Astrocyte (in vitro differentiated cells and primary cell): ENCODE results near the gene DUOXA1. TPM values are rescaled to one million over a fixed set of nuclear protein-coding genes. Genes with fewer than 3 reads are reported as not detected.
A peak's percentile ranks its signal among the peaks of the same experiment; 100 is the strongest.

Source experiments
- DNase-seq: peaks from one replicate; pipeline ENCODE4 v3.0.0-alpha.2; 2010; ENCODE audit warnings: low read depth
- FAIRE-seq: peaks from 2 replicates; lab custom pipeline; 2011; peaks lifted over from hg19 to GRCh38; lab: Jason Lieb, UNC
- H2AFZ ChIP-seq: 2 replicates; pipeline ENCODE4 v1.6.0; 2012; ENCODE audit warnings: low read depth, low read length, inconsistent platforms
- H3K27ac ChIP-seq: 2 replicates; pipeline ENCODE4 v1.5.1; 2011; ENCODE audit warnings: low read depth, low read length, inconsistent platforms
- H3K27me3 ChIP-seq: 2 replicates; pipeline ENCODE4 v1.6.0; 2011; ENCODE audit warnings: low read length, inconsistent platforms; ENCODE audit not compliant: insufficient read depth
- H3K36me3 ChIP-seq: 2 replicates; pipeline ENCODE4 v1.5.1; 2011; ENCODE audit warnings: low read length, inconsistent platforms; ENCODE audit not compliant: insufficient read depth
- H3K4me1 ChIP-seq: 2 replicates; pipeline ENCODE4 v1.5.1; 2011; ENCODE audit warnings: low read length, inconsistent platforms; ENCODE audit not compliant: insufficient read depth
- H3K4me2 ChIP-seq: 2 replicates; pipeline ENCODE4 v1.6.0; 2012; ENCODE audit warnings: low read length, inconsistent platforms
- H3K4me3 ChIP-seq: 2 replicates; pipeline ENCODE4 v1.5.1; 2011; ENCODE audit warnings: low read depth, mild to moderate bottlenecking, low read length, inconsistent platforms; ENCODE audit not compliant: insufficient read depth
- H3K79me2 ChIP-seq: 2 replicates; pipeline ENCODE4 v1.6.0; 2012; ENCODE audit warnings: mild to moderate bottlenecking, low read length, inconsistent platforms; ENCODE audit not compliant: insufficient read depth
- H3K9ac ChIP-seq: 2 replicates; pipeline ENCODE4 v1.6.0; 2012; ENCODE audit warnings: mild to moderate bottlenecking, low read length, inconsistent platforms
- H3K9me3 ChIP-seq: 2 replicates; pipeline ENCODE4 v1.5.1; 2012; ENCODE audit warnings: low read depth, mild to moderate bottlenecking, low read length, inconsistent platforms; ENCODE audit not compliant: insufficient read depth
- H4K20me1 ChIP-seq: 2 replicates; pipeline ENCODE4 v1.6.0; 2012; ENCODE audit warnings: low read length, inconsistent platforms; ENCODE audit not compliant: insufficient read depth
- H3K27ac Mint-ChIP-seq: one replicate; pipeline ENCODE4 v1.8.0; 2021; ENCODE audit warnings: mild to moderate bottlenecking, mixed read lengths; ENCODE audit not compliant: unreplicated experiment
- H3K27me3 Mint-ChIP-seq: one replicate; pipeline ENCODE4 v1.8.0; 2021; ENCODE audit warnings: low read depth, mixed read lengths; ENCODE audit not compliant: unreplicated experiment
- H3K36me3 Mint-ChIP-seq: one replicate; pipeline ENCODE4 v1.8.0; 2021; ENCODE audit warnings: low read depth, mixed read lengths; ENCODE audit not compliant: unreplicated experiment
- H3K4me1 Mint-ChIP-seq: one replicate; pipeline ENCODE4 v1.8.0; 2021; ENCODE audit warnings: low read depth, mixed read lengths; ENCODE audit not compliant: unreplicated experiment
- H3K4me3 Mint-ChIP-seq: one replicate; pipeline ENCODE4 v1.8.0; 2021; ENCODE audit warnings: mild to moderate bottlenecking, moderate library complexity, mixed read lengths; ENCODE audit not compliant: unreplicated experiment
- H3K9me3 Mint-ChIP-seq: one replicate; pipeline ENCODE4 v1.8.0; 2021; ENCODE audit warnings: mild to moderate bottlenecking, mixed read lengths; ENCODE audit not compliant: unreplicated experiment
- CTCF ChIP-seq: IDR thresholded peaks from 2 replicates; pipeline ENCODE4 v1.5.1; 2011; ENCODE audit warnings: low read depth, mild to moderate bottlenecking, inconsistent platforms, low read length, moderate library complexity; ENCODE audit not compliant: insufficient read depth
- EZH2 ChIP-seq: IDR thresholded peaks from 2 replicates; pipeline ENCODE4 v1.6.1; 2012; ENCODE audit warnings: mild to moderate bottlenecking, low read length, inconsistent platforms; ENCODE audit not compliant: insufficient read depth
- total RNA-seq: library from RNA; stranded (reverse); gene quantifications from 2 replicates; pipeline ENCODE4 v1.2.1, GENCODE V29; 2021

Gene DUOXA1
- total RNA-seq, 1 donor from 2014 or later: 0.66 TPM

GRCh38 chr15:45157974-45158373, 28.3 kb upstream of the DUOXA1 start:
- H3K4me2 ChIP-seq: peak overlapping the region; percentile 48
- Mint-ChIP-seq H3K4me1 (peaks cover 22% of the 10 kb centered on the region), H3K36me3 (no peaks in the 10 kb centered on the region), H3K27me3 (peaks cover 6% of the 10 kb centered on the region), H3K9me3 (no peaks in the 10 kb centered on the region), H3K27ac (peak overlapping the region; percentile 83), H3K4me3 (no peak overlapping the region)
- peaks cover 23% of the 10 kb centered on the region for H3K4me1 ChIP-seq
- no peaks in the 10 kb centered on the region for H3K9me3 ChIP-seq
- TF ChIP-seq EZH2: no peak
- no peak for TF ChIP-seq CTCF
- H3K27ac ChIP-seq: peak overlapping the region; percentile 40
- no peaks in the 10 kb centered on the region for H4K20me1 ChIP-seq
- peak; percentile 93 for FAIRE-seq
- no peak overlapping the region for H3K4me3 ChIP-seq
- no peaks in the 10 kb centered on the region for H3K79me2 ChIP-seq
- DNase-seq: peak; percentile 91
- H2AFZ ChIP-seq: no peak overlapping the region
- H3K27me3 ChIP-seq: no peaks in the 10 kb centered on the region
- H3K9ac ChIP-seq: no peak overlapping the region
- H3K36me3 ChIP-seq: no peaks in the 10 kb centered on the region

DNA sequence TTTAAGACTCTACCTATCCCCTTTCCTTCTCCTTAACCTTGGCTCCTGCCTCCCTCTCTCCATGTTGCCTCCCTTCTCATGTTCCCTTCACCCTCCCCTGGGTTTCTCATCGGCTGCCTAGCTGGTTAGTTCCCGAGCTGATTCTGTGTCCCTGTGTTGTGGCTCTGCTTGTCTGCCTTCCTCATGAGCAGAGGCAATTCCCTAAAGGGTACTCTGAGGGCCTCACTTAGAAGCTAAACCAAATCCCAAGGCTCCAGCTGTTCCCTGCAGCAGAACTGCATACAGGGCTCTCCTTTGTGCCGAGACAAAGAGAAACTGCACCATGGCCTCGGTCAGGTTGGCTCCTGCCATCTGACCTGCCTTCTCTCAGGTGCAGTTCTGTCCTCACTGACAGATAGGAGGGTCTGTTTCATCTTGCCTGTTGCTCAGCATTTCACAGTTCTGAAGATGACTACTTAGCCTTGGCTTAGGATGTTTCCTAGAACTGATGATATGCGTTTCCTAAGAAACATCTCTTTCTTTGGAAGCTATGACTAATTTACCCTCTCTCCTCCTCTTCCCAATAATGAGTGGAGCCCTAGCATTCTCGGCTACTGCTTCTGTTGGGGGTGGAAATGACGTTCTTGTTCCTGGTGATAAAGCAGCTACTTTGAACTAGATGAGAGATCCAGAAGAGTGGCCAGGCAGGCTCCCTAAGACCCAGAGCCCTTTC, 27.2 kb upstream of the DUOXA1 start:
- Histone ChIP-seq H3K9me3 (no peaks in the 10 kb centered on the region), H3K27ac (peak overlapping the region; percentile 32), H2AFZ (no peak overlapping the region), H4K20me1 (no peaks in the 10 kb centered on the region), H3K79me2 (no peaks in the 10 kb centered on the region), H3K4me3 (no peak overlapping the region), H3K27me3 (no peaks in the 10 kb centered on the region), H3K9ac (peak overlapping the region; percentile 3), H3K36me3 (no peaks in the 10 kb centered on the region), H3K4me2 (peak overlapping the region; percentile 51), H3K4me1 (peaks cover 15% of the 10 kb centered on the region)
- H3K9me3 Mint-ChIP-seq: no peaks in the 10 kb centered on the region
- DNase-seq (peak; percentile 89), FAIRE-seq (peak; percentile 81)
- H3K4me1 Mint-ChIP-seq: peaks cover 17% of the 10 kb centered on the region
- no peak overlapping the region for H3K4me3 Mint-ChIP-seq
- H3K27me3 Mint-ChIP-seq: peaks cover 6% of the 10 kb centered on the region
- TF ChIP-seq CTCF (no peak), EZH2 (no peak)
- H3K27ac Mint-ChIP-seq: peak overlapping the region; percentile 41
- peaks cover 4% of the 10 kb centered on the region for H3K36me3 Mint-ChIP-seq

- TF ChIP-seq CTCF (no peak), EZH2 (no peak)
- FAIRE-seq (no peak), DNase-seq (no peak)
- peaks cover 9% of the 10 kb centered on the region for H3K36me3 Mint-ChIP-seq
- no peak overlapping the region for H3K27ac Mint-ChIP-seq
- H3K9me3 Mint-ChIP-seq: peaks cover 1% of the 10 kb centered on the region
- no peak overlapping the region for H3K9ac ChIP-seq
- peaks cover 15% of the 10 kb centered on the region for H3K4me1 ChIP-seq
- no peaks in the 10 kb centered on the region for H3K9me3 ChIP-seq
- H2AFZ ChIP-seq: no peak overlapping the region
- no peaks in the 10 kb centered on the region for H4K20me1 ChIP-seq
- H3K4me3 Mint-ChIP-seq: no peak overlapping the region
- H3K4me3 ChIP-seq: no peak overlapping the region
- no peaks in the 10 kb centered on the region for H3K79me2 ChIP-seq
- H3K27me3 ChIP-seq: no peaks in the 10 kb centered on the region
- peaks cover 11% of the 10 kb centered on the region for H3K27me3 Mint-ChIP-seq
- no peak overlapping the region for H3K4me2 ChIP-seq
- H3K36me3 ChIP-seq: no peaks in the 10 kb centered on the region
- H3K4me1 Mint-ChIP-seq: peaks cover 17% of the 10 kb centered on the region
- no peak overlapping the region for H3K27ac ChIP-seq
Observed at GRCh38 chr15:45155739-45156138, 26.1 kb upstream of the DUOXA1 start.
